H1 (cell line): ENCODE results near the gene CDH1. TPM values are rescaled to one million over a fixed set of nuclear protein-coding genes. Genes with fewer than 3 reads are reported as not detected.

ENCODE experiments used
- CTCF ChIA-PET: fragments of 300-600 bp; sonication (Branson Sonifier 250); formaldehyde crosslinking; loops from one replicate; lab custom pipeline; 2021; ENCODE audit not compliant: partially characterized antibody; lab: Charles Lee
- POLR2A ChIA-PET: fragments of 300-600 bp; sonication (Branson Sonifier 250); formaldehyde crosslinking; loops from one replicate; lab custom pipeline; 2021; ENCODE audit warnings: inconsistent platforms; ENCODE audit not compliant: partially characterized antibody; lab: Charles Lee
- DNase-seq, 2 experiments: peaks; one replicate each; pipeline versions ENCODE4 v3.0.0 to v3.0.0-alpha.2; 2010 to 2022; ENCODE audit warnings: low spot score in 2 of 2, low read depth in 1 of 2, mixed read lengths in 1 of 2
- FAIRE-seq: peaks from 2 replicates; lab custom pipeline; 2011; peaks lifted over from hg19 to GRCh38; lab: Jason Lieb, UNC
- H2AFZ ChIP-seq: 2 replicates; pipeline ENCODE4 v1.8.1; 2012; ENCODE audit warnings: low read length, inconsistent platforms
- H2AK5ac ChIP-seq: 2 replicates; pipeline ENCODE4 v1.6.1; 2013; ENCODE audit warnings: low read depth, low read length
- H2BK120ac ChIP-seq: replicated peaks from 2 replicates; pipeline ENCODE3; 2013; ENCODE audit warnings: low read depth, low read length, inconsistent platforms
- H2BK12ac ChIP-seq: 2 replicates; pipeline ENCODE4 v1.6.1; 2013; ENCODE audit warnings: low read depth, low read length
- H2BK15ac ChIP-seq: 2 replicates; pipeline ENCODE4 v1.6.1; 2013; ENCODE audit warnings: low read length
- H2BK20ac ChIP-seq: 2 replicates; pipeline ENCODE4 v1.6.1; 2013; ENCODE audit warnings: low read length
- H2BK5ac ChIP-seq: 2 replicates; pipeline ENCODE4 v1.6.1; 2013; ENCODE audit warnings: low read depth, low read length
- H3K14ac ChIP-seq: 2 replicates; pipeline ENCODE4 v1.6.1; 2013; ENCODE audit warnings: inconsistent platforms; ENCODE audit not compliant: insufficient read length
- H3K18ac ChIP-seq: 2 replicates; pipeline ENCODE4 v1.6.1; 2013; ENCODE audit warnings: low read length; ENCODE audit errors: extremely low read depth
- H3K23ac ChIP-seq: 2 replicates; pipeline ENCODE4 v1.6.1; 2013; ENCODE audit warnings: inconsistent platforms; ENCODE audit not compliant: insufficient read length
- H3K23me2 ChIP-seq: 2 replicates; pipeline ENCODE4 v1.6.1; 2013; ENCODE audit warnings: low read depth, low read length
- H3K27ac ChIP-seq: 2 replicates; pipeline ENCODE4 v1.6.1; 2011; ENCODE audit warnings: low read depth, low read length, inconsistent platforms
- H3K27me3 ChIP-seq, 4 experiments: replicated peaks in 1 of 4; 1 replicate in 1 of 4; 2 replicates in 3 of 4; pipeline versions ENCODE4 v1.6.1 to v1.8.1; 2011 to 2013; ENCODE audit warnings: low read length in 3 of 4, mild to moderate bottlenecking in 3 of 4, inconsistent platforms in 2 of 4, mixed read lengths in 2 of 4, moderate library complexity in 1 of 4; ENCODE audit not compliant: control insufficient read depth in 3 of 4, insufficient read depth in 3 of 4; ENCODE audit errors: extremely low read depth in 1 of 4
- H3K36me3 ChIP-seq, 4 experiments: 2 replicates each; pipeline versions ENCODE4 v1.6.1 to v1.8.1; 2011 to 2013; ENCODE audit warnings: mild to moderate bottlenecking in 4 of 4, low read length in 3 of 4, moderate library complexity in 2 of 4, control low read depth in 1 of 4, inconsistent platforms in 1 of 4; ENCODE audit not compliant: insufficient read depth in 4 of 4, control insufficient read depth in 2 of 4
- H3K4ac ChIP-seq: replicated peaks from 2 replicates; pipeline ENCODE3; 2013; ENCODE audit warnings: low read length, low read depth, mixed read lengths, inconsistent platforms; ENCODE audit not compliant: insufficient read length
- H3K4me1 ChIP-seq, 4 experiments: replicated peaks in 1 of 4; 1 replicate in 1 of 4; 2 replicates in 3 of 4; pipeline versions ENCODE4 v1.6.1 to v1.8.1; 2011 to 2013; ENCODE audit warnings: low read length in 3 of 4, inconsistent platforms in 2 of 4, mixed read lengths in 1 of 4; ENCODE audit not compliant: insufficient read depth in 4 of 4, control insufficient read depth in 3 of 4
- H3K4me2 ChIP-seq, 2 experiments: 2 replicates each; pipeline versions ENCODE4 v1.6.1 to v1.8.1; 2011 to 2013; ENCODE audit warnings: low read depth in 2 of 2, low read length in 2 of 2, control low read depth in 1 of 2, inconsistent platforms in 1 of 2, mild to moderate bottlenecking in 1 of 2; ENCODE audit not compliant: insufficient read depth in 1 of 2
- H3K4me3 ChIP-seq, 4 experiments: fragments of 200-600, 300-600 bp in 1 of 4; sonication (generic), shearing (Covaris generic), sonication (Bioruptor Twin) in 1 of 4; 2 replicates each; pipeline versions ENCODE4 v1.5.1 to v1.8.1; 2011 to 2016; ENCODE audit warnings: low read length in 4 of 4, low read depth in 3 of 4, control low read depth in 2 of 4, inconsistent platforms in 2 of 4, mild to moderate bottlenecking in 2 of 4, mixed read lengths in 1 of 4, moderate library complexity in 1 of 4; ENCODE audit not compliant: insufficient read depth in 2 of 4; ENCODE audit errors: extremely low read depth in 1 of 4
- H3K56ac ChIP-seq: replicated peaks from 2 replicates; pipeline ENCODE3; 2013; ENCODE audit warnings: low read depth, mild to moderate bottlenecking, mixed read lengths, low read length, inconsistent platforms; ENCODE audit not compliant: insufficient read length
- H3K79me1 ChIP-seq: 2 replicates; pipeline ENCODE4 v1.6.1; 2013; ENCODE audit warnings: low read depth, low read length, control low read depth
- H3K79me2 ChIP-seq, 2 experiments: 2 replicates each; pipeline versions ENCODE4 v1.6.1 to v1.8.1; 2012 to 2013; ENCODE audit warnings: low read length in 2 of 2, mild to moderate bottlenecking in 2 of 2, inconsistent platforms in 1 of 2; ENCODE audit not compliant: insufficient read depth in 2 of 2, control insufficient read depth in 1 of 2
- H3K9ac ChIP-seq, 4 experiments: replicated peaks in 1 of 4; 1 replicate in 1 of 4; 2 replicates in 3 of 4; pipeline versions ENCODE4 v1.6.1 to v1.8.1; 2011 to 2013; ENCODE audit warnings: low read depth in 3 of 4, low read length in 3 of 4, control low read depth in 2 of 4, mild to moderate bottlenecking in 2 of 4, moderate library complexity in 2 of 4, inconsistent platforms in 1 of 4; ENCODE audit errors: extremely low read depth in 1 of 4
- H3K9me3 ChIP-seq, 2 experiments: 2 replicates each; pipeline versions ENCODE4 v1.6.1 to v1.8.1; 2012 to 2013; ENCODE audit warnings: mild to moderate bottlenecking in 2 of 2, moderate library complexity in 2 of 2, control low read depth in 1 of 2, inconsistent platforms in 1 of 2, low read depth in 1 of 2, low read length in 1 of 2, mixed read lengths in 1 of 2; ENCODE audit not compliant: insufficient read depth in 2 of 2
- H4K20me1 ChIP-seq, 2 experiments: replicated peaks in 1 of 2; 2 replicates each; pipeline versions ENCODE3 to v1.8.1; 2011 to 2013; ENCODE audit warnings: inconsistent platforms in 2 of 2, low read length in 2 of 2, mild to moderate bottlenecking in 1 of 2; ENCODE audit not compliant: insufficient read depth in 2 of 2, control insufficient read depth in 1 of 2
- H4K5ac ChIP-seq: 2 replicates; pipeline ENCODE4 v1.6.1; 2013; ENCODE audit warnings: low read length, low read depth, mixed read lengths, inconsistent platforms; ENCODE audit not compliant: insufficient read length
- H4K8ac ChIP-seq: 2 replicates; pipeline ENCODE4 v1.8.0; 2013; ENCODE audit warnings: mild to moderate bottlenecking, moderate library complexity, low read length, inconsistent platforms; ENCODE audit not compliant: insufficient read depth; ENCODE audit errors: extremely low read depth
- H4K91ac ChIP-seq: replicated peaks from 2 replicates; pipeline ENCODE3; 2013; ENCODE audit warnings: low read length, mixed read lengths, inconsistent platforms; ENCODE audit not compliant: insufficient read length
- ASH2L ChIP-seq: fragments of 200-600, 300-600 bp; sonication (generic); IDR thresholded peaks from one replicate; pipeline ENCODE4 v1.7.1; 2017; ENCODE audit warnings: low read length
- CBX8 ChIP-seq: fragments of 300-800, 300-1000 bp; sonication (generic); IDR thresholded peaks from 2 replicates; pipeline ENCODE4 v1.7.1; 2016; ENCODE audit warnings: low read depth, low read length, borderline replicate concordance
- CEBPB ChIP-seq: IDR thresholded peaks from 2 replicates; pipeline ENCODE4 v1.6.1; 2012; ENCODE audit warnings: low read depth, low read length
- EP300 ChIP-seq, 2 experiments: IDR thresholded peaks; 1 replicate in 1 of 2; 2 replicates in 1 of 2; pipeline ENCODE4 v1.6.1; 2011 to 2012; ENCODE audit warnings: low read depth in 2 of 2, low read length in 2 of 2, mild to moderate bottlenecking in 2 of 2, borderline replicate concordance in 1 of 2, inconsistent platforms in 1 of 2, moderate library complexity in 1 of 2
- HDAC2 ChIP-seq, 2 experiments: fragments of 300-600 bp in 1 of 2; sonication (generic) in 1 of 2; IDR thresholded peaks; 2 replicates each; pipeline ENCODE4 v1.6.1; 2011 to 2012; ENCODE audit warnings: low read depth in 2 of 2, low read length in 2 of 2, mild to moderate bottlenecking in 2 of 2, moderate library complexity in 2 of 2, borderline replicate concordance in 1 of 2, inconsistent platforms in 1 of 2
- NANOG ChIP-seq: IDR thresholded peaks from 2 replicates; pipeline ENCODE4 v1.6.1; 2011; ENCODE audit warnings: low read length, low read depth, mild to moderate bottlenecking, inconsistent platforms; ENCODE audit not compliant: insufficient read depth, poor library complexity, severe bottlenecking
- PHF8 ChIP-seq: fragments of 200-600 bp; sonication (generic); conservative IDR thresholded peaks from 2 replicates; pipeline ENCODE4 v1.7.1; 2012; ENCODE audit warnings: low read depth, mild to moderate bottlenecking, inconsistent platforms, low read length, moderate library complexity
- POU5F1 ChIP-seq: IDR thresholded peaks from 2 replicates; pipeline ENCODE4 v1.6.1; 2011; ENCODE audit warnings: low read depth, mild to moderate bottlenecking, low read length, moderate library complexity
- RBBP5 ChIP-seq: IDR thresholded peaks from 2 replicates; pipeline ENCODE4 v1.7.1; 2012; ENCODE audit warnings: low read depth, mild to moderate bottlenecking, inconsistent platforms, low read length, moderate library complexity, borderline replicate concordance
- SIRT6 ChIP-seq: IDR thresholded peaks from one replicate; pipeline ENCODE4 v1.7.1; 2012; ENCODE audit warnings: low read length, inconsistent platforms
- SIX5 ChIP-seq: IDR thresholded peaks from 2 replicates; pipeline ENCODE4 v1.6.1; 2011; ENCODE audit warnings: mild to moderate bottlenecking, low read depth, low read length
- TBP ChIP-seq: IDR thresholded peaks from 2 replicates; pipeline ENCODE4 v1.6.1; 2011; ENCODE audit warnings: low read depth, low read length, improper control_type of control experiment
- WGBS, 2 experiments: shearing (Covaris generic) in 1 of 2; methylation state at CpG; one replicate each; pipeline versions ENCODE4 v1.1.6 to v1.1.7; 2013 to 2015; ENCODE audit warnings: low lambda C conversion rate in 2 of 2, mixed read lengths in 2 of 2, inconsistent platforms in 1 of 2, low coverage in 1 of 2, missing lambda C conversion rate in 1 of 2; ENCODE audit not compliant: insufficient replicate concordance in 2 of 2, insufficient coverage in 1 of 2, insufficient read length in 1 of 2; ENCODE audit errors: extremely low coverage in 1 of 2, missing lambda C conversion rate in 1 of 2; 5-methylcytosine and 5-hydroxymethylcytosine counted together
- polyA plus RNA-seq, 7 experiments: library from polyadenylated mRNA; depleted of rRNA in 3 of 7; stranded (reverse) in 5 of 7; unstranded in 2 of 7; fragments of >200 nt in 5 of 7; fragments of 200-250 nt in 2 of 7; gene quantifications; 1 replicate in 5 of 7; 2 replicates in 1 of 7; 4 replicates in 1 of 7; pipeline versions ENCODE4 v1.2.1 to v1.2.3, GENCODE V29; 2011 to 2013; ENCODE audit warnings: missing spikeins in 2 of 7, mixed read lengths in 2 of 7
- total RNA-seq: library from RNA; stranded (reverse); fragmentation: NEBNext Ultra II Directional; extraction: Animal tissue kit (Norgen Biotek cat#: 25700); gene quantifications from 2 replicates; pipeline ENCODE4 v1.2.1, GENCODE V29; 2021

The CDH1 gene
- total and polyA plus RNA-seq, 2 of the 8 experiments (the other 6 are each of a cell fraction or from before 2014, with no cell fraction given) = 133 to 265 TPM

DNA sequence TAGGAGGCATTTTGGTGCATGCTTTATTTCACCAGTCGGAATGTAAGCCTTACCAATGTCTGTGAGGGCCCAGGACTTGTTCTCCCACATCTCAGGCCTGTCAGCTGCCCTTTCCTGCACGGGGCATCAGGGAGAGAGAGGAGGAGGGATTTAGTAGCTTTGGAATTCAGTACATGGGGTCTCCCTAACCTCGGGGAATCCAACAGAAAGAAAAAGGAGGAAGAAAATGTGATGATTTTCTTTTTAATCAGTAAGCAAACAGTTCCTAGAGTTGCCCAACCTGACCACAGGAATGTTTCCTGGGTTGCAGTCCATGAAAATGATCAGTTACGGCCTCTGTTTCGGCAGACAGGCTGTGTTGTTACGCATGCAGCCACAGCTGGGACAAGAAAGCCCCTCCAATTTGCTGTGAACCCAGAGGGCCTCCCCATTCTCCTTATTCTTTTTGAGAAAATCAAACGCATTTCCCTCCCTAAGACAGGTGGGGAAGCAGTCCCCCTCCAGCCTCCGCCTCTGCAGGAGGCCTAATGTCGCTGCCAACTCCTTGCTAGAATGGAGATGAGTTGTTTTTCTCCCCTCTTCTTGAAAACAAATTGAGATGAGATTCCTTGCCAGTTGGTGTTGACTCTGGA is 53.2 kb downstream of the CDH1 start:
- FAIRE-seq = no peak
- no peaks in the 10 kb centered on the region for H3K23me2 ChIP-seq
- TF ChIP-seq POU5F1 (no peak), TBP (no peak), NANOG (no peak), ASH2L (peak; percentile 44), SIX5 (no peak), CBX8 (no peak), HDAC2 (IDR thresholded peaks at IDR 0.05; ENCODE audit: borderline replicate concordance in 1 of 2, low read depth in 2 of 2, low read length in 2 of 2) (no peak), EP300 (IDR thresholded peaks at IDR 0.05; ENCODE audit: borderline replicate concordance in 1 of 2, low read depth in 2 of 2, low read length in 2 of 2) (no peak), SIRT6 (no peak), PHF8 (no peak), RBBP5 (no peak), CEBPB (peak; percentile 32; the same call in 1 of the 2 replicates)

More for the DNA sequence above, 53.2 kb downstream of the CDH1 start:
- Histone ChIP-seq H3K23ac (no peak overlapping the region), H3K79me2 (peaks cover 0 to 39% of the 10 kb centered on the region in 2 experiments; a peak in 3 of 4 replicates), H3K27ac (peak overlapping the region; percentile 80), H2BK15ac (no peak overlapping the region), H2AK5ac (peak overlapping the region; percentile 95; the same call in 1 of the 2 replicates), H3K9ac (0 out of 7 replicates have a peak overlapping the region, but pooled peaks of 1 of the 4 experiments have one; percentile 9), H2BK5ac (peak overlapping the region; percentile 67), H2BK12ac (peak overlapping the region; percentile 68), H4K91ac (no peak overlapping the region), H2BK20ac (peak overlapping the region; percentile 96), H4K5ac (peak overlapping the region; percentile 62), H3K36me3 (peaks cover 0 to 5% (median 0%) of the 10 kb centered on the region in 4 experiments; a peak in 3 of 8 replicates), H3K18ac (peak overlapping the region; percentile 89), H3K4ac (no peak overlapping the region), H3K4me2 (peak overlapping the region; percentile 51 to 58), H3K4me3 (peak overlapping the region in 2 of 4 experiments; percentile 13 to 15; a peak in 2 of 8 replicates), H2AFZ (no peak overlapping the region), H4K20me1 (no peaks in the 10 kb centered on the region), H3K79me1 (peaks cover 3% of the 10 kb centered on the region), H3K56ac (no peak overlapping the region), H3K9me3 (no peaks in the 10 kb centered on the region), H3K27me3 (no peaks in the 10 kb centered on the region), H2BK120ac (peak overlapping the region; percentile 67), H3K4me1 (peaks cover 8 to 35% (median 24%) of the 10 kb centered on the region in 4 experiments), H3K14ac (no peak overlapping the region), H4K8ac (no peak overlapping the region)
- ChIA-PET POLR2A (interaction anchor here (1.0 to 5.2 kb wide), 7 partner anchors 9 to 52 kb away, joined by 3 to 30 read pairs (median 5); partner anchors contain the start of gene CDH1), CTCF (interaction anchor here (0.8 to 2.1 kb wide), 7 partner anchors 11 to 199 kb away, joined by 3 to 6 read pairs (median 4); no protein-coding TSS in a partner anchor)
- DNase-seq = no peak
- 33% methylated on average over 9 of the region's 9 CpGs; no CpG with 5 or more reads in 1 of the 2 experiments for WGBS, 2 experiments
